Stimulated activated CD4-positive, alpha-beta T cell treated with anti-CD3 and anti-CD28 coated beads, Interleukin-4, amount 100 ng/mL, for 48 hours (primary cell): Measurements from ENCODE around the gene UBA1.

ENCODE experiments used
- DNase-seq, 2 donors: peaks; one replicate each; pipeline ENCODE4 v3.0.0-alpha.2; 2020; ENCODE audit warnings: low read depth in 2 of 2

The UBA1 gene

DNA sequence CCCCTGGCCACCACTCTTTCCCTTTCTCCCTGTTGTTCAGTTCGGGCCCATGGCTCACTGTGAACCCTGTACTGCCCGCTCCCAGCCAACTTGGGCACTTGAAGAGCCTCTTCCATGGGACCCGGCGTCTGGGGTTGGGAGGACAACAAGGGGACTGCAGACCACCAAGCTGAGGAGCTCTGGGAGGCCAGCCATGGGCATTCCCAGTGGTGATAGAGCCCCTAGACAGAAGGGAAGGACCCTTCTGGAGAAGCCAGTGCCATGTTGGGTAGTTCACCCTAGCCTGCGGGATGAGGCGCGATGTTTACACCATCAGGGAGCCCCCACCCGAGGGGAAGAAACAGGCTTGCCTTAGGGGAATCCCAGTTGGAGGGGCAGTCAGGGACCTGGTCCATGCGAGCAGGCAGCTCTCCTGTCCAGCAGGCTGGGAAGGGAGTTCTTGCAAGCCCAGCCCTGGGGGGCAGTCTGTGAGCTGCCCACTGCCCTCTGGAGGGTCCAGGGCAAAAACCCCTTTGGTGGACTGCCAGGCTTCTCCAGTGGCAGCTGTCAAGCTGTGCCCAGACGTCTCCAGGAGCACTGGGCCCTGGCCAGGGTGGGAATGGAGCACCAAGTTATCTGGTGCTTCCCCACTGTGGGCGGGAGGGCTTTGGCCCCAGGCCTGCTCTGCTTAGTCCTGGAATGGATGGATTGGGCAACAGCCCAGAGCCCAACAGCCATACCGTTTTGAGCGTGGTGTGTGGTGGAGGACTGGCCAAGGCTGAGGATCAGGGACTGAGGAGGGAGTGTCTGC lies 23.7 kb upstream of the UBA1 start:
- no peak for DNase-seq

DNA sequence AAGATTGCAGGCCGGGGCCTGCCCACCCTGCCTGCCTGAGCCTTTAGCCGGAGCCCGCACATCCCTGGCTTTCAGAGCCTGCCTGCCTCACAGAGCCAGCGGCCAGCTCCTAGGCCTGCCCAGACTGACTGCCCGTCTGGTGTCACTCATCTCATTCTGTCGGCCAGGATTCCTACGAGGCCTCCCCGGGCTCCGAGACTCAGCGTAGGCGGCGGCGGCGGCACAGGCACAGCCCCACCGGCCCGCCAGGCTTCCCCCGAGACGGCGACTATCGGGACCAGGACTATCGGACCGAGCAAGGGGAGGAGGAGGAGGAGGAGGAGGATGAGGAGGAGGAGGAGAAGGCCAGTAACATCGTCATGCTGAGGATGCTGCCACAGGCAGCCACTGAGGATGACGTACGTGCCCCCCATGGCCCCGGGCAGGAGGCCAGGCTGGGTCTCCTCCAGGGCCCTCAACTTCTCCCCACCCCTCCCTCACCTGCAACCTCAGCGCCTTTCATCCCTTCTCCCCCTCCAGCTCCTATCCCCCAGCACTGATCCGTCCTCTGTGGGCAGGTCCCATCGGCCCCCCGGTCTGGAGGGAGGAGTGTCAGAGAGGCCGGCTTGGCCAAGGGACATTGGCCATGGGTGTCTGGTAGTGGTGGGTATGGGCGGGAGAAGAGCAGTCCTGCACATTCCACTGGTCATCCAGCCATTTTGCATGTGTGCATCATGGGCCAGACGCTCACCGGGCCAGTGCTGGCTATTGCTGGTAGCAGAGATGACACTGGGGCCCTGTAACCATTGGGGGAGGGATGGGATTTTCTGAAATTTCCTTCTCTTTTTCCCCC lies 22.6 kb upstream of the UBA1 start:
- DNase-seq: no peak

DNA sequence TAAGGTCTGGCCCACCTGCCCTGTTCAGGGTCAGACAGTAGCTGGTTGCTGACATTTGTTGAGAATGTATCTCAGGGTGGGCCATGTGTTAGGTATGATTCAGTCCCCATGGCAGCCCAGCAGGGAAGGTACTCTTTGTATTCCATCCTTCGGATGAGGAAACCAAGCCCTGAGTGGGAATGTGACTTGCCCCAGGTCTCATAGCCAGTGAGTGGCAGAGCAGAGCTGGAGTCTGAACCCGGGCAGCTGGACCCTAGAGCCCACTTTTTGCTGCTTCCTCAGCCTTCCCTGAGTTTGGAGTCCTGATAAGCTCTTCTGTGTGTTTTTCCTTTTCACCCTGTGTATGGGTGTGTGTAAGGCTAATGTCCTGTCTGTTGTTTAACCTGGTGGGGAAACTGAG lies 21.6 kb upstream of the UBA1 start:
- no peak for DNase-seq

DNA sequence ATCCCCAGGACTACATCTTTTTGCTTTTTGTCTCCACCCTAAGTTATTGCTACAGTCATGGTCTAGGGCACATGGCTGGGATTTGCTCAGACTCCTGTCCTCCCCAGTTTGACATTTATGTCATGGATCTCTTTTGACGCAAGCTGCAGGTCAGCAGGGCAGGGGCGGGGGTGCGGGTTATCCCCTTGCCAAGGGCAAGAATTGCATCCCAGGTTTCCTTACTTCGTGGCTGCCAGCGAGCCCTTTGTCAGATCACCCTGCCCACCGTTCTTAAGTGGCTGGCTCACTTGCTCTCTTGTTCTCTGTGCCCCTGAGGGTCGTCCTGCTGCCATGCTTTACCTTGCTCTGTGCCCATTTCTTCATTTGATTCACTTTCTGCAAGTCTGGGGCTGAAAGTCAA lies 21.1 kb upstream of the UBA1 start:
- no peak for DNase-seq

DNA sequence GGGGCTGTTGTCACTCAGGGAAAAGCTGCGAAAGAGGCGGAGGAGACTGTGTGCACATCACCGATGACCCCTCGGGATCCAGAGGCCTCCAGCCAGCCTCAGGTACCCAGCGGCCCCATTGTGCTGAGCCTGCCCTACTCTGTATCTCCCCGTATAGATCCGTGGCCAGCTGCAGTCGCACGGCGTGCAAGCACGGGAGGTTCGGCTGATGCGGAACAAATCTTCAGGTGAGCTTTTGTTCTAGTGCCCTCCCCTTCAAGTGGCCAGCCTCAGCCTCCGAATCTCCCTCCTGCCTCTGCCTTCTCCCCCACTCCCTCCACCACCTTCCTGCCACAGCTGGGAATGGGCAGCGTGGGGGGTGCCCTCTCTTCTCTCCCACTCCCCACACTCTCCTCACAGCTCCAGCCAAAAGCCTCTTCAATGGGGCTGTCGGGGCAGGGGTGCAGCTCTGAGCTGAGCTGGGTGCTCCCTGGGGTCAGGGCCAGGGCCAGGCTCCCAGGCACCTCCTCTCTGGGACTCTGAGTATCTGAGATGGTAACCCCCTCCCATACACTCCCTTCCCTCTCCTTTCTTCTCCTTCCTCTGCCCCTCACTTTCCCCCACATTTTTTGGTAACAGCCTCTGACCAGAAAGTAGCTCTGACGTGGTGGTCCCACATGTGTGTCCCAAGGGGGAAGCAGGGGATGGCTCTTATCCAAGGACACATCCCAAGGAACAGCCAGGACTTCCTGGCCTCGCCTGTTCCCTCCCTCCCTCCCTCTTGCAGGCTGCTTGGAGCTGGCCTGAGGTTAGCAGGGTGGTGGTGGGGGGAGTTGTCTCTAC lies 20.4 kb upstream of the UBA1 start:
- no peak for DNase-seq

DNA sequence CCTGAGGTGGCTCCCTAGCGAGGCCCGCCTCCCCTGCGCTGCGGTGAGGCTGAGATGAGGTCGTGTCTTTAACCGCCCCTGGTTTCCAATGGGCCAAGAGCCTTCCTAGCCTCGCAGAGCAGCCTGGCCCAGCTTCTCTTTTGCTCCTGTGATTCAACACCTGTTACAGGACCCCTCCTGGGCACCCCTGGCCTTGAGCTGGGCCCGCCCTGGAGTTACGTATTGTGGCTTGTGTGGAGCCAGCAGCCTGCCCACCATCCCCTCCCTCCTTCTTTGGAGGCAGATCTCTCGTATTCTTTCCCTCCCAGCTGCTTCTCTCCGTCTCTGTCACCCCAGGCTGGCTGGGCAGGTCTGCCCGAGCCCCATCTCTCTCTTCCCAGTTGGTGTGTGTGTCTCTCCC lies 19.3 kb upstream of the UBA1 start:
- DNase-seq: no peak

DNA sequence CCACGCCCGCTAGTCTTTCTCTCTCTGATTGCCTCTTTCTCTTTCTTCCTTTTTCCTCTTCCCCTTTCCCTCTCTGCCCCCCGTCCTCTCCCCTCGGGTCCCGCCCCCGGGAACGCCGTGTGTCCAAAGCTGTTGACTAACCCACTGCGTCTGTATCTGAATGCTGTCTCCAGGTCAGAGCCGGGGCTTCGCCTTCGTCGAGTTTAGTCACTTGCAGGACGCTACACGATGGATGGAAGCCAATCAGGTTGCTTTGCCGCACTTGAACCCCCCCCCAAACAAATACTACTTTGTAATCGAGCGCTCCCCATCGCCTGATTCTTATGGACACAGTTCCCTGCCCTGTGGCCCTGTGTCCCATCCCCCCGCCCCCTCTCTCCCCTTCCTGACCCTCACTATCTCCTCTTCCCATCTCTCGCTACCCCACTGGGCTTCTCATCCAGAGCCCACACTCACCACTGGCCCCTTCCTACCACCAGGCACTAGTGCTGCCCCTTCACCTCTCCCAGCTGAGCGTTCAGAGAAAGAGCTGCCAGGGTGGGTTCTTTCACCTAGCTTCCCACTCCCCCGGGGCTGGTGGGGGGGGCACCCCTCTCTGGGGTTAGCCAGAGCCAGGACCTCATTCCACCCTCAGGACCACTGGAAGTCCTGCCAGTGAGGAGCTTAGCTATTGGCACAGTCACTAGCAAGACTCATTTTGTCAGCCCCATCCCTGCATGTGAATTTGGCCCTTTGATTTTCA lies 18.6 kb upstream of the UBA1 start:
- DNase-seq: no peak

DNA sequence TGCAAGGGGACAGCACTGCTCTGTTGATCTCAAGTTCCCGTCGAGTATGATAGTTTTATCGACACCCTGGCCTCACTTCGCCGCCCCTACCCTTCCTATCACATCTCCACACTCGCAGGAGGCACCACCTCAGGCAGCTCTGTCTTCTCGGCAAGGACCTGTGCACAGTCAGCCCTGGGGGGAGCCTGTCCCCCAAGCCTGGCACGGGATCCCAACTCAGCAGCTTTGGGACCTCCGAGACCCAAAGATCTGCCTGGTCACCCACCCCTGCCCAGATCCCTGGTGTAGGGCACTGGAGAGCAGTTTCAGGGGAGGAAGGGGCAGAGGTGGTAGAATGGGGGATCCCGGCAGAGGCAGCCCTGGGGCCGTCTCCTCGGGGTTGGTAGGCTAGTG lies 18.0 kb upstream of the UBA1 start:
- no peak for DNase-seq

DNA sequence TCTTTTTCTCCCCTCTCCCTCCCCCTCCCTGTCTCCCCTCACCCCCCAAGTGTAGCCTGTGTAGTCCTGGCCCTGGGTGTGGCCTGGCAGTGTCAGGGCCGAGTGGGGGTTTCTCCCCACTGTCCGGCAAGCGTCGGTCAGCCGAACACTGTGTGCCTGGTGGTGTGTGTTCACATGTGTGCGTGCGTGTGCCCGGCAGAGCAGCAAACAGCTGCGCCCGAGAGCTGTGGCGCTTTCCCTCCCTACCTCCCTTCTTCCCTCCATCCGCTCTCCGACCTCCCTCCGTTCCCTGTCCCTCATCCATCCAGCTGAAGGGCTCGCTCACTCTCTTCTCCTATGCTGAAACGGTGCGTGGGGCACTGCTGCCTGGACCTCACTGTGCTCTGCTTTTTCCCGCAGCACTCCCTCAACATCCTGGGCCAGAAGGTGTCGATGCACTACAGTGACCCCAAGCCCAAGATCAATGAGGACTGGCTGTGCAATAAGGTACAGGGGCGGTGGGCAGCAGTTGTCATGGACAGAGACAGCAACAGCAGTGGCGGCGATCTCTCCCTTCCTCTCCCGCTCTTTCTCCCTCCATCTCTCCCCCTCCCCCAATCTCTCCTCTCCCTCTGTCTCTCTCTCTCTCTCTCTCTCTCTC lies 17.4 kb upstream of the UBA1 start:
- no peak for DNase-seq

DNA sequence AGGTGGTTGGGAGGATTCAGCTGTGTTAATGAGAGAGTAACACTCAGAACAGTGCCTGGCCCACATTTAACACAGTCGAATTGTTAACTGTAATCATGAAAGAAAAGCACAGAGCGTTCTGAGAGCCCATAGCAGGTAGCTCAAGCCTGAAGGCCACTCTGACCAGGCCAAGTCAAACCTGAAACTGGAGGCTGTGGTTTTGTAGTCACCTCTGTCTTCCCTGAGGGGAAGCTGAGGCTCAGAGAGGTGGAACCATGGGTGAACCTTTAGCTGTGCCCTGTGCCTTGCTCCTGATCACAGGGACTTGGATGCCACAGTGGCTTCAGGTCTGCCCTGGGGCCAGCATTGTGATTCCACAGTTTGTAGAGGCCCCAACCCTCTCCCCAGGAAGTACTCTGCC lies 16.6 kb upstream of the UBA1 start:
- DNase-seq: no peak

DNA sequence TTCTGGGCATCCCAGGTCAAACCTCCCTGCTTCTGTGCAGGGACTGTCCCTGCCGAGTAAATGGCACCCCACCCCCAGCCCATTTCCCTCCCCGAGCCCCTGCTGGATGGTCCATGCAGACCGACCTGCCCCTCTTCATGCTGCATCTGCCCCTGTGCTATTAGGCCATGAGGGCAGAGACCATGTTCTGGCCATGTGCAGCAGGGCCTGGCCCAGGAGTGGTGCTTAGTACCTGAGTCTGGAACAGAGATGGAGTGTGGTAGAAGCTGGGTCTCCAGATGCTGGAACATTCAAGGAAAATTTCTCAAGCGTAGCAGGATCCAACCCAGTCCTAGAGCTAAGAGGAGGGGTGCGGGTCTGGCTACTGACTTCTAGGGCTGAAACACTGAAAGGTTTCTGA lies 15.3 kb upstream of the UBA1 start:
- no peak for DNase-seq

DNA sequence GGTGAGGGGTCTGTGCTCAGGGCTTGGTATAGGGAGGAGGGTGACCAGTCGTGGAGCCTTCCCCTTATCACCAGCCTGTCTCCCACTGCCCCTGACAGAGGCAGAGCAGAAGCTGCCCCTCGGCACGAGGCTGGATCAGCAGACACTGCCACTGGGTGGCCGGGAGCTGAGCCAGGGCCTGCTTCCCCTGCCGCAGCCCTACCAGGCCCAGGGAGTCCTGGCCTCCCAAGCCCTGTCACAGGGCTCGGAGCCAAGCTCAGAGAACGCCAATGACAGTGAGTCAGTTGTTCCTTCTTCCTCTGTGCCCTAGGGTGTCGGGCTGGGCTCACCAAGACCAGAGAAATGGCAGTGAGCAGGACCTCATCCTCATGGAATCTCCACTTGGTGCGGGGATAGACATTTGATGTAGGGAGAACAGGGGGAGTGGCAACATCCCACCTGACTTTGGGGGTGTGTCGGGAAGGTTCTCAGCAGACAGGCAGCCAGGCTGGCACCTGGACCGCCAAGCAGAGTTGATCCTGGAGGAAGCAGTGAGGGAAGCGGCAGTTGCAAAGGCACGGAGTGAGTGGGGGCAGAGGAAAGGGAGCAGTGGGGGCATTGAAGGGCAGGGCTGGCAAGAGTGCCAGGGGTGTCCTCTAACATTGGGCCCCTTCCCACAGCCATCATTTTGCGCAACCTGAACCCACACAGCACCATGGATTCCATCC lies 14.3 kb upstream of the UBA1 start:
- no peak for DNase-seq

DNA sequence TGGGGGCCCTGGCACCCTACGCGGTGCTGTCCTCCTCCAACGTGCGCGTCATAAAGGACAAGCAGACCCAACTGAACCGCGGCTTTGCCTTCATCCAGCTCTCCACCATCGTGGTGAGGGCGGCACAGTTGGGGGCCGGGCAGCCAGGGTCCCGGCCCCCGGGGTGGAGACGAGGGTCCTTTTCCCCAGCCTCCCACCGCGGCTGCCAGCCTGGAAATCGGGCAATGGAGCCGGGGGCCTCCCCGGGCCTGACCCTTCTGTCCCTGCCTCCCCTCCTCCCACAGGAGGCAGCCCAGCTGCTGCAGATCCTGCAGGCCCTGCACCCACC lies 13.7 kb upstream of the UBA1 start:
- DNase-seq: no peak

DNA sequence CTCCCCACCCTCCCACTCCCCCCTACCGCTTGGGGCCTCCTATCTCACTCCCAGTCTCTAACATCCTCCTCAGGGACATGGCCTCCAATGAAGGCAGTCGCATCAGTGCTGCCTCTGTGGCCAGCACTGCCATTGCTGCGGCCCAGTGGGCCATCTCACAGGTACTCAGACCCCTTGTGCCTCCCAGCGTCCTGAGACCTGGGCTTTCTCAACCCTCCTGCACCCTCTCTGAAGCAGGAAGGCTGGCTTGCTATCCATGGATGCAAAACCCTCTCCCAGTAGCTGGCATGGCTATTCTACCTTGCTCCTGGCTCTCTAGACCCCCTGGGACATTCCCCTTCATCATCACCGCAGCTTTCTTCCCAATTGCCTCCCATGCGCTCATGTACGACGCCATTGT lies 13.3 kb upstream of the UBA1 start:
- no peak for DNase-seq

DNA sequence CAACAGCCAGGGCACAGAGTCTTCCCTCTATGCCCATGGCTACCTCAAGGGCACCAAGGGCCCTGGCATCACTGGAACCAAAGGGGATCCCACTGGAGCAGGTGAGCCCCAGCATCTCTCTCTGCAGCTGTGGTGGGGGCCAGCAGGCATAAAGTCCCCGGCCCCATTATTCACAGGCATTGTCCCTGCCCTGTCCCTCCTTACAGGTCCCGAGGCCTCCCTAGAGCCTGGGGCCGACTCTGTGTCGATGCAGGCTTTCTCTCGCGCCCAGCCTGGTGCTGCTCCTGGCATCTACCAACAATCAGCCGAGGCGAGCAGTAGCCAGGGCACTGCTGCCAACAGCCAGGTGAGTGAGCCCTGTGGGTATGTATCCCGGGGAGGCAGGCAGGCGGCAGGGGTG lies 12.3 kb upstream of the UBA1 start:
- no peak for DNase-seq

DNA sequence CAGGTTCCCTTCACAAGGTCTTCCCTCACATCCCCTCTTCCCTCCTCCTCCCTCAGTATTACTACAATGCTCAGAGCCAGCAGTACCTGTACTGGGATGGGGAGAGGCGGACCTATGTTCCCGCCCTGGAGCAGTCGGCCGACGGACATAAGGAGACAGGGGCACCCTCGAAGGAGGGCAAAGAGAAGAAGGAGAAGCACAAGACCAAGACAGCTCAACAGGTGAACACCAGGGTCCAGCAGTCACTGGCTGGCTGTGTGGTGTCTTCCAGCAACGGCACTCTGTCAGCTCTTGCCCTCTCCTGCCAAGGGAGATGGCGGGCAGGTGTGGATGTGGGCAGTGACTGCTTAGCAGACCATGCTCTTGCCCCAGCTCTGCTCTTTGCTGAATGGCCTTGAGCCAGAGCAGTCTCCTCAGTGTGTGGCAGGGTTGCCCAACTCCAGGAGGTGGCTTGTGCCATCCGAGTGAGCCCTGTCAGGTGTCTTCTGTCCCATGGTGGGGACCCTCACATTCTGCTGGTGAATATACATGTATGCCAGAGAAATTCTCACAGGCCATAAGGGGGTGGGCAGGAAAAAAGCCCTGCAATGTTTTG lies 11.4 kb upstream of the UBA1 start:
- DNase-seq: no peak

DNA sequence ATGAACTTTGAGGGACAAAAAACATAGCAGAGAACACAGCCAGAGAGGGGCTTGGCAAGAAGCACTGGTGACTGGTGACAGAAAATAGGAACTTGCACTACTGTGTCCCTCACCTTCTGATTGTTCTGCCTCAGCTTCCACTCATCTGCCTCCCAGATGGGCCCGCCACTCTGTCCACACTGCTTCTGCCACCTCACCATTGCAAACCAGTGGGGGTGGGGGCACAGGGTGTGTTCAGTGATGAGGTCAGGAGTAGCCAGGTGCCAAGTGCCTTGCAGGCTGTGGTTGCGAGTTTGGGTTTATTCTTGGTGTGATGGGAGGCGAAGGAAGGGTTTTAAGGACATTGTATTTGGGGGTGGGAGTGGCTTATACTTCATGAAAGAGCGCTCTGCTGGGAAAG lies 9.1 kb upstream of the UBA1 start:
- DNase-seq: no peak

DNA sequence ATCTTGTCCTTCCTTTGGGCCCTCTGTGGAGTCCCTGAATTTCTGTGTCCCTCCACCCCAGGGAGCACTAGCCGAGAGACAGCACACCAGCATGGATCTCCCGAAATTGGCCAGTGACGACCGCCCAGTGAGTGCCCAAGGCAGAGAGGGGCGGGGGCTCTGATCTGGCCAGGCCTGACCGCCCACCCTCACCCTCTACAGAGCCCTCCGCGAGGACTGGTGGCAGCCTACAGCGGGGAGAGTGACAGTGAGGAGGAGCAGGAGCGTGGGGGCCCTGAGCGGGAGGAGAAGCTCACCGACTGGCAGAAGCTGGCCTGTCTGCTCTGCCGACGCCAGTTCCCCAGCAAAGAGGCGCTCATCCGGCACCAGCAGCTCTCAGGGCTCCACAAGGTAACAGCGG lies 8.4 kb upstream of the UBA1 start:
- DNase-seq: no peak

DNA sequence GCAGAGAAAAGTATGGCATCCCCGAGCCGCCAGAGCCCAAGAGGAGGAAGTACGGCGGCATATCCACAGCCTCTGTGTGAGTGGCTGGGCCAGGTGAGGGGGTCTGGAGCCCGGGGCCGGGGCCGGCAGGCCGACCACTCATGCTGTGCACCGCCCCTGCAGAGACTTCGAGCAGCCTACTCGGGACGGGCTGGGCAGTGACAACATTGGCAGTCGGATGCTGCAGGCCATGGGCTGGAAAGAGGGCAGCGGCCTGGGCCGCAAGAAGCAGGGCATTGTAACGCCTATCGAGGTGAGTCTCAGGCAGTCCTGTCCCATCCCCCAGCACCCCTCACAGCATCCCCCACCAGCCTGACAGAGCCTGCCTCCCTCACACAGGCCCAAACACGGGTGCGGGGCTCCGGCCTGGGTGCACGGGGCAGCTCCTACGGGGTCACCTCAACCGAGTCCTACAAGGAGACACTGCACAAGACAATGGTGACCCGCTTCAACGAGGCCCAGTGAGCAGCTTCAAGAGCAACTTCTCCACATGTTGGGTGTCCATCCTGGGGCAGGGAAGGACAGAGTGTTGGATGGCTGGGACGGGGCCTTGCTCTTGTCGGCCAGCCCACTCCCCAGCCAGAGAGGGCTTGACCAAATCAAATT lies 7.4 kb upstream of the UBA1 start:
- DNase-seq: no peak

DNA sequence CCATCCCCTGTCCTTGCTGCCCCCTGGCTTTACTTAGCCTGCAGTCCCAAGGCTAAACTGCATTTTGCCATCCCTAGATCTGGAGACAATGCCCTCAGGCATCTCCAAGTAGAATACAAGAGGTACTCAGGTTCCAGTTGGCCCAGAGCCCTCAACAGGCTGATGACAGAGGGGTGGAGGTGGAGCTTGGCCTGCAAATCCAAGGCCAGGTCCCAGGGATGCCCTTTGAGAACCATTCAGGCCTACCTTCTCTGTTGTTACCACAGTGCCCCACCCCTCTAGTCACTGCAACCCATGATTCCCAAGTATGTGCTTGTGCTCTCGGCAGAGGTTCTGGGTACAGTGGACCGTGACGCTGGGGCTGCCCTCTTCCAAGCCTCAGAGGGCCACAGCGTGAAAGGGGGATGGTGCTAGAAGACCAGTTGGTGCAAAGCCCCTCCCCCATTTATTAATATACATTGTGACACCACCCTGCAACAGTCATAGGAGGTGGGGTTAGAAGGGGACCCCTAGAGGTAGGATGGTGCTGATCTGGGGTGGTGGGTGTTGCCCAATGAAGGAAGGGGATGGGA lies 6.4 kb upstream of the UBA1 start:
- DNase-seq: no peak
